Breast epithelium (tissue), 4 donors: ENCODE data around the gene STX10. TPM values are rescaled to one million over a fixed set of nuclear protein-coding genes. Genes with fewer than 3 reads are reported as not detected.

Experiments
- DNase-seq, 2 donors: peaks; one replicate each; pipeline ENCODE4 v3.0.0-alpha.2; 2019; ENCODE audit warnings: low spot score in 2 of 2
- H3K27ac ChIP-seq, 2 donors: fragments of 200-600 bp; sonication (generic) in 1 of 2; one replicate each; pipeline ENCODE4 v1.5.1; 2016 to 2019; ENCODE audit warnings: mild to moderate bottlenecking in 1 of 2
- H3K27me3 ChIP-seq, 2 donors: fragments of 200-600 bp; sonication (generic) in 1 of 2; one replicate each; pipeline versions ENCODE4 v1.5.1 to v1.6.0; 2017 to 2019; ENCODE audit warnings: control low read depth in 1 of 2, mild to moderate bottlenecking in 1 of 2
- H3K36me3 ChIP-seq: fragments of 200-600 bp; one replicate; pipeline ENCODE4 v1.5.1; 2019
- H3K4me1 ChIP-seq, 2 donors: fragments of 200-600 bp; sonication (generic); one replicate each; pipeline ENCODE4 v1.5.1; 2016 to 2019; ENCODE audit warnings: control low read depth in 1 of 2
- H3K4me3 ChIP-seq, 3 donors: fragments of 200-600 bp; sonication (generic); 1 replicate in 2 of 3; 2 replicates in 1 of 3; pipeline ENCODE4 v1.5.1; 2016 to 2019; ENCODE audit warnings: mild to moderate bottlenecking in 3 of 3, moderate library complexity in 2 of 3
- H3K9me3 ChIP-seq, 2 donors: fragments of 200-600 bp; sonication (generic) in 1 of 2; one replicate each; pipeline ENCODE4 v1.5.1; 2016 to 2019; ENCODE audit warnings: control low read depth in 1 of 2
- POLR2A ChIP-seq: fragments of 450-650 bp; IDR thresholded peaks from one replicate; pipeline ENCODE4 v1.6.1; 2016; ENCODE audit warnings: antibody characterized with exemption, mild to moderate bottlenecking, moderate library complexity
- POLR2AphosphoS5 ChIP-seq, 3 donors: sonication (generic); formaldehyde crosslinking; IDR thresholded peaks; one replicate each; pipeline ENCODE4 v1.6.1; 2017; ENCODE audit warnings: antibody characterized with exemption in 3 of 3
- intact Hi-C: fragments of 100-400 bp; cut with DNase I; formaldehyde crosslinking; loops from one replicate; pipeline ENCODE4 v1.15.1; 2023; ENCODE audit warnings: low total_unique reads
- total RNA-seq, 3 donors: library from RNA; depleted of rRNA; stranded (reverse); fragments of >200 nt; gene quantifications; one replicate each; pipeline ENCODE4 v1.1.0, GENCODE V29; 2016
- TF ChIP-seq, protein P1 (sequence below), 3 donors: fragments of 450-650 bp; IDR thresholded peaks; one replicate each; pipeline ENCODE4 v1.5.1; 2016 to 2017; ENCODE audit warnings: antibody characterized with exemption in 3 of 3, mild to moderate bottlenecking in 3 of 3, moderate library complexity in 3 of 3

STX10 gene
- total RNA-seq, 3 donors from 2014 or later = 74.6 to 78.3 (median 75.2) TPM

DNA sequence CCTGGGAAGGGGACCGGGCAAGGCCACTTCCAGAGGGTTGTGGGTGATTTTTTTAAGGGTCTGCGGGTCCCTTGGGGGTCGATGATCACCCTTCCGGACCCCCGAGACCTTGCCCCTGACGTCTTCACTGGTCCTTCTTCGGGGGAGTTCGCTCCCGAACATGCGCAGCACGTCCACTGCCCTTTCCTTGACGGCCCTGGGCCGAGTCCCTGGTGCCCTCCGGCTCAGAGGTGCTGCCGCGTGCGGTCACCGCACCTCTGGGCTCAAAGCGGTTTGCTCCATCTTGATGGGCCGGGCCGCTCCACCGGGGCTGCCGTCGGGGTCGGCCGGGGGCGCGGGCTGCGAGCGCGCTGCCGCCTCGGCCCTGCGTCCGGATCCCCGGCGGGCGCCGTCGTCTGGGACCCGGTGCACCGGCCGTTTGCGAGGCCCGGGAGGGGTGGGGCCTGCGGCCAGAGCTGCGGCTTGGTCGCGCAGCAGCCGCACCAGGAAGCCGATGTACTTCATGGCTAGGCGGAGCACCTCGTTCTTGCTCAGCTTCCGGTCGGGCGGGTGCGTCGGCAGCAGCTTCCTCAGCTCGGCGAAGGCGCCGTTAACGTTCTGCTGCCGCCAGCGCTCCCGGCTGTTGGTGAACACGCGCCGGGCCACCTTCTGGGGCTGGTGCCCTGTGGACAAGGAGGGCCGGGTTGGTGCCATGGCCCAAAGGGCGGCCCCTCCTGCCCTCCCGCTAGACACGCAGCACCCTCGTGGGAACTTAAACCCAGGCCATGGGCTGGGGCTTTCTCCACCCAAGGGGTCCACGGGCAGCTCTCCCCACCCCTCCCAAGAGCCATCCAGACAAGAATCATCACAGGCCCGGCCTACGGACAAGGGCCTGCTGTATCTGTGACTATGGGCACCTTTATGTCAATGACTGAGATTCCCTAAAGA, 50.8 kb downstream of the STX10 start:
- peaks cover 0 to 4% of the 10 kb centered on the region in 2 donors for H3K4me1 ChIP-seq
- intact Hi-C loops = no loop called here

DNA sequence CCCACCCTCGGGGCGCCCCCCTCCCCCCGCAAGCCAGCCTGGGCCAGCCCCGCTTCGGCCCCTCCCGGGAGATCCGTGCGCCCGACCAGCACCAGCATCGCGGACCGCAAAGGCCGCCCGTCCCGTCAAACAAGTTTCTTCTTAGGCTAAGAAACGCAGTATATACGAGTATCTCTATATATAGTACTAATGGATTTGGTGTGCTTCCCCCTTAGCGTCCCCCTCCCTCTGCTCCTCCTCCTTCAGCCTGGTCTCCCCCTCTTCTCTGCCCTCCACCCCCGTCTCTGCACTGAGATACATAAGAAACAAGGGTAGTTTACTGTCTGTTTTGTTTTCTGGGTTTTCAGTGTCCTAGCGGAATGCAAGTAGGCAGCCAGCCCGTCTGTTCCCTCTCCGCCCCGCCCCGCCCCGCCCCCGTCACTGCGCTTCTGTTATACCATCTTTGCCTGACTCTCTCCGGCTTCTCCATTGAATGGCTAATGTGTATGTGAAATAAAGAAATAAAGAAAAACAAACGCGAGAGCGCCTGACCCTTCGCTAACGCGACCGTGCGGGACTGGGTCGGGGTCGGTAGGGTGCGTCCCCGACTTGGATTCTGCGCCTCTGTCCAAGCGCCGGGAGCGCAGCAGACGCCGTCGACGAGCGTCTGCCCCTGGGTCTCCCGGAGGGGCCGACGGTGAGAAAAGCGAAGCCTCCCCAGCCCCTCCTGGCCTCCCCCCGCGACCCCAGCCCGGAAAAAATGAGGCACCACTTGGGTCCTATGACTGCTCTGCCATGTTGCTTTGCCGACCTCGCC, 51.7 kb downstream of the STX10 start:
- intact Hi-C loops = no loop called here
- peak overlapping the region; percentile 31 to 59 (median 40) for H3K4me3 ChIP-seq
- no peak for DNase-seq
- TF ChIP-seq POLR2AphosphoS5 (IDR thresholded peaks at IDR 0.05) = no peak
- no peaks in the 10 kb centered on the region for H3K9me3 ChIP-seq
- H3K27me3 ChIP-seq = no peaks in the 10 kb centered on the region
- peaks cover 0 to 4% of the 10 kb centered on the region in 2 donors for H3K4me1 ChIP-seq
- H3K36me3 ChIP-seq = no peaks in the 10 kb centered on the region
- H3K27ac ChIP-seq = peak overlapping the region; percentile 68 to 80

More for the DNA sequence above, 50.8 kb downstream of the STX10 start:
- peak overlapping the region; percentile 31 to 59 (median 40) for H3K4me3 ChIP-seq
- TF ChIP-seq, protein P1, sequence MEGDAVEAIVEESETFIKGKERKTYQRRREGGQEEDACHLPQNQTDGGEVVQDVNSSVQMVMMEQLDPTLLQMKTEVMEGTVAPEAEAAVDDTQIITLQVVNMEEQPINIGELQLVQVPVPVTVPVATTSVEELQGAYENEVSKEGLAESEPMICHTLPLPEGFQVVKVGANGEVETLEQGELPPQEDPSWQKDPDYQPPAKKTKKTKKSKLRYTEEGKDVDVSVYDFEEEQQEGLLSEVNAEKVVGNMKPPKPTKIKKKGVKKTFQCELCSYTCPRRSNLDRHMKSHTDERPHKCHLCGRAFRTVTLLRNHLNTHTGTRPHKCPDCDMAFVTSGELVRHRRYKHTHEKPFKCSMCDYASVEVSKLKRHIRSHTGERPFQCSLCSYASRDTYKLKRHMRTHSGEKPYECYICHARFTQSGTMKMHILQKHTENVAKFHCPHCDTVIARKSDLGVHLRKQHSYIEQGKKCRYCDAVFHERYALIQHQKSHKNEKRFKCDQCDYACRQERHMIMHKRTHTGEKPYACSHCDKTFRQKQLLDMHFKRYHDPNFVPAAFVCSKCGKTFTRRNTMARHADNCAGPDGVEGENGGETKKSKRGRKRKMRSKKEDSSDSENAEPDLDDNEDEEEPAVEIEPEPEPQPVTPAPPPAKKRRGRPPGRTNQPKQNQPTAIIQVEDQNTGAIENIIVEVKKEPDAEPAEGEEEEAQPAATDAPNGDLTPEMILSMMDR (IDR thresholded peaks at IDR 0.05) = no peak
- TF ChIP-seq POLR2AphosphoS5 (IDR thresholded peaks at IDR 0.05) = peak in 1 of 3 donors; percentile 27
- H3K36me3 ChIP-seq = no peaks in the 10 kb centered on the region
- no peak for DNase-seq
- no peaks in the 10 kb centered on the region for H3K27me3 ChIP-seq
- H3K27ac ChIP-seq = peak overlapping the region; percentile 68 to 79
- H3K9me3 ChIP-seq = no peaks in the 10 kb centered on the region

GRCh38 chr19:13097463-13098258, 52.5 kb downstream of the STX10 start:
- Histone ChIP-seq H3K27ac (peak overlapping the region; percentile 68 to 80), H3K27me3 (no peaks in the 10 kb centered on the region), H3K36me3 (no peaks in the 10 kb centered on the region), H3K4me1 (peaks cover 0 to under 1% of the 10 kb centered on the region in 2 donors), H3K4me3 (peak overlapping the region; percentile 31 to 59 (median 40)), H3K9me3 (no peaks in the 10 kb centered on the region)
- intact Hi-C loops = no loop called here
- TF ChIP-seq POLR2A (no peak), POLR2AphosphoS5 (IDR thresholded peaks at IDR 0.05) (no peak)
- DNase-seq = no peak

- Histone ChIP-seq H3K4me1 (peaks cover 2 to 6% of the 10 kb centered on the region in 2 donors), H3K36me3 (no peaks in the 10 kb centered on the region), H3K9me3 (no peaks in the 10 kb centered on the region), H3K27ac (no peak overlapping the region), H3K27me3 (no peaks in the 10 kb centered on the region), H3K4me3 (peak overlapping the region in 1 of 3 donors; percentile 40)
- DNase-seq = no peak
- TF ChIP-seq POLR2AphosphoS5 (IDR thresholded peaks at IDR 0.05) (no peak), POLR2A (no peak)
- TF ChIP-seq, protein P1 (IDR thresholded peaks at IDR 0.05) = no peak
- intact Hi-C loops = no loop called here
Measured at GRCh38 chr19:13097033-13097462, 53.1 kb downstream of the STX10 start.

DNA sequence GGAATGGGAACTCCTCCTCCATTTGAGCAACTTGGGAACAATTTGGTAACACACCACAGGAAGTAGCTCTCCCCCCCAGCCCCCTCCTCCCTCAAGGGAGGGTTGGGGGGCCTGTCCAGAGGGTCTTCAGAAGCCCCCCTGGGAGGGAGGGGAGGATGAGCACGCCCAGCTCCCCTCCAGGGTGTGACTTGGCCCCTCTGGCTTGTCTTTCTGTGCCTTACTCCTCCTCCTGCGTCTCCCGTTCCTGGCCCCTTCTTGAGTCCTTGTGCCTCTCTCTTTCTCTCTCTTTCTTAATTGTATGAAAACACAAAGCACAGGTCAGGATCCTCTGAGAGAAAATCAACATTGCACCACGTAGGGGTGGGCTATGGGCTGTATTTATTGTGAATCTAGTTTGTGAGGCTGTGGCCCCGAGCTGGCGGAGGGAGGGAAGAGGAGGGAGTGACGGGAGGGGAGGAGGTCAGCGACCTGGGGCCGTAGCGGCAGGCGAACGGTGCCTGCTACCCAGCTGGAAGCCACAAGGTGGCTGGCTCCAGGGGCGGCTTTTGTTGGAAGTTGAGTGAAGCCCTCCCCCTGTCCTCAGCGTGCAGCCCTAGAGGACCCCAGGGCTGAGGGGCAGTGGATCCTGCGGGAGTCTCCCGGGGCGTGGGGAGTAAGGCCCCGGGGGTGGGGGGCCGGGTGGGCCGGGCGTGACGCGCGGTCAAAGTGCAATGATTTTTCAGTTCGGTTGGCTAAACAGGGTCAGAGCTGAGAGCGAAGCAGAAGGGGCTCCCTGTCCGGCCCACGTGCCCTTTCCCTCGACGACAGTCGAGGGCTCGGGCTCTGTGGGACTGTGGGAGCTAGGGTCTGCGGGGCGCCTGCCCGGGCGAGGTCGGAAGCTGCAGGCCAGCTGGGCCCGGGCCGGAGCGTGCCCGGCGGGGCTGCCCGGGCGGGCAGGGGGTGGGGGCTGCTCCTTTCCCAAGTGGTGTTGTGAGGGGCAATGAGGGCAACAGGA, 53.9 kb downstream of the STX10 start:
- H3K4me3 ChIP-seq = peak overlapping the region in 1 of 3 donors; percentile 28
- intact Hi-C loops = no loop called here
- DNase-seq = no peak
- no peaks in the 10 kb centered on the region for H3K36me3 ChIP-seq
- TF ChIP-seq POLR2AphosphoS5 (IDR thresholded peaks at IDR 0.05) (no peak), POLR2A (no peak)
- TF ChIP-seq, protein P1 (IDR thresholded peaks at IDR 0.05) = no peak
- peaks cover 6 to 9% of the 10 kb centered on the region in 2 donors for H3K4me1 ChIP-seq
- peak overlapping the region; percentile 6 to 7 for H3K27ac ChIP-seq
- no peaks in the 10 kb centered on the region for H3K27me3 ChIP-seq
- H3K9me3 ChIP-seq = no peaks in the 10 kb centered on the region
